HEK293T (cell line): ENCODE data around the gene XPO4.
"Not testable (repeated sequence)": the region's sequence is repeated elsewhere in the genome, so short reads cannot be mapped to it uniquely, and the experiment has no call there.

ENCODE experiments used
- CTCF ChIA-PET: fragments of 350-600 bp; formaldehyde crosslinking; extraction: SDS; loops from one replicate; lab custom pipeline; 2021; ENCODE audit warnings: antibody characterized with exemption, inconsistent platforms; lab: Yijun Ruan, JAX
- POLR2A ChIA-PET: fragments of 350-600 bp; formaldehyde crosslinking; extraction: SDS; loops from one replicate; lab custom pipeline; 2020; ENCODE audit warnings: antibody characterized with exemption, inconsistent platforms; lab: Yijun Ruan, JAX
- DNase-seq: peaks from one replicate; pipeline ENCODE4 v3.0.0; 2012; ENCODE audit warnings: mixed read lengths; ENCODE audit errors: extremely low spot score
- ARNT ChIP-seq: fragments of 450-650 bp; IDR thresholded peaks from 2 replicates; pipeline ENCODE4 v1.6.1; 2017; ENCODE audit warnings: mild to moderate bottlenecking
- BHLHE40 ChIP-seq: fragments of 450-650 bp; IDR thresholded peaks from 2 replicates; pipeline ENCODE4 v1.6.1; 2016; ENCODE audit warnings: mild to moderate bottlenecking, moderate library complexity, borderline replicate concordance
- CTBP1 ChIP-seq: fragments of 450-650 bp; IDR thresholded peaks from 2 replicates; pipeline ENCODE4 v1.6.1; 2016; ENCODE audit warnings: borderline replicate concordance
- ELF4 ChIP-seq: fragments of 450-650 bp; IDR thresholded peaks from 2 replicates; pipeline ENCODE4 v1.6.1; 2017; ENCODE audit warnings: antibody characterized with exemption
- FOXA1 ChIP-seq: fragments of 450-650 bp; IDR thresholded peaks from 2 replicates; pipeline ENCODE4 v1.6.1; 2016; ENCODE audit warnings: mild to moderate bottlenecking
- FOXK2 ChIP-seq: fragments of 450-650 bp; IDR thresholded peaks from 2 replicates; pipeline ENCODE4 v1.6.1; 2016; ENCODE audit warnings: mild to moderate bottlenecking
- FOXM1 ChIP-seq: fragments of 450-650 bp; IDR thresholded peaks from 2 replicates; pipeline ENCODE4 v1.6.1; 2017; ENCODE audit warnings: mild to moderate bottlenecking, borderline replicate concordance
- HDGF ChIP-seq: fragments of 450-650 bp; IDR thresholded peaks from 2 replicates; pipeline ENCODE4 v1.6.1; 2017; ENCODE audit warnings: antibody characterized with exemption, borderline replicate concordance
- L3MBTL2 ChIP-seq: fragments of 450-650 bp; conservative IDR thresholded peaks from 2 replicates; pipeline ENCODE4 v1.6.1; 2016; ENCODE audit warnings: mild to moderate bottlenecking
- LEF1 ChIP-seq: fragments of 450-650 bp; IDR thresholded peaks from 2 replicates; pipeline ENCODE4 v1.6.1; 2017; ENCODE audit warnings: mild to moderate bottlenecking, borderline replicate concordance
- NFRKB ChIP-seq: fragments of 450-650 bp; IDR thresholded peaks from 2 replicates; pipeline ENCODE4 v1.6.1; 2016; ENCODE audit warnings: mild to moderate bottlenecking, moderate library complexity
- SP1 ChIP-seq: fragments of 450-650 bp; IDR thresholded peaks from 2 replicates; pipeline ENCODE4 v1.6.1; 2017
- SUZ12 ChIP-seq: fragments of 450-650 bp; IDR thresholded peaks from 2 replicates; pipeline ENCODE4 v1.6.1; 2016; ENCODE audit warnings: mild to moderate bottlenecking
- TARDBP ChIP-seq: fragments of 450-650 bp; IDR thresholded peaks from 2 replicates; pipeline ENCODE4 v1.6.1; 2016
- ZNF384 ChIP-seq: fragments of 450-650 bp; IDR thresholded peaks from 2 replicates; pipeline ENCODE4 v1.6.1; 2016
- TF ChIP-seq, protein P1 (sequence below): fragments of 450-650 bp; IDR thresholded peaks from 2 replicates; pipeline ENCODE4 v1.6.1; 2016

The XPO4 gene

DNA sequence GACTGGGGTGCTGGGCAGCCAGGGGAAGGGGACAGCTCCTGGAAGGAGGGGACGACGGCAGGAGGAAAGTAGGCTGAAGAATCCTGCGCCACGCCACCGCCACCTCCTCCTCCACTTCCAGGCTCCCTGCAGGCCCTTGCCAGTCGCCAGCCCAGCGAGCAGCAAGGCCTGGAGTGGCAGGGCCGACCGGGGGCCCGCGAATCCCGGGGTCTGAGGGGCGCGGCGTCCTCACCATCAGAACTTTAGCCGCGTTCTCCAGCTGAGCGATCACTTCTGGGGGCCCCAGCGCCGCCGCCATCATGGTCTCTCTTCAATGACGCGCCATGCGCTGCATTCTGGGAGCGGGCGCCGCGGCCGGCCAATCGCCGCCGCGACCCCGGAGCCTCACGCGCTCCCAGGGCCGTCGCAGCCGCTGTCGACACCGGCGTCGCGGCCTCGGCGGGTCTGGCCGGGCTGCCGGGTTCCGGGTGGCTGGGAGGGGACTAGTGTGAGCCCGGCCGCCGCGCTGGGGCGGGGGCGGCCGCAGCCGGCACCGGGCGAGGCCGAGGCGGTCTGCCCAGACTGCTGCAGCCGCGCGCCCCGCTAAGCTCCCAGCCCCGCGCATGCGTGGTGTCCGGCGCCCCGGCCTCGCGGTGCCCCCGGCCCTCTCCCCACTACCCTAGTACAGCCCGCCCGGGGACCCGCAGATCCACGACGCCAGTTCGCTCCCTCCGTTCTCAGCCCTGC, at the start of gene XPO4:
TSS of gene XPO4 (minus strand) at position 309 of the 726 bp plus-strand sequence. CDS start at position 301, 8 bp downstream.
- TF ChIP-seq SUZ12 (no peak), ZNF384 (no peak), BHLHE40 (no peak), LEF1 (peak; percentile 39; the same call in 1 of the 2 replicates), FOXM1 (0 out of 2 replicates have a peak, but pooled peaks have one; percentile 15), ELF4 (0 out of 2 replicates have a peak, but pooled peaks have one; percentile 6), NFRKB (no peak), ARNT (0 out of 2 replicates have a peak, but pooled peaks have one; percentile 29)
- ChIA-PET POLR2A (interaction anchor here (1.0 to 2.4 kb wide), 9 partner anchors 18 to 407 kb away, joined by 3 to 8 read pairs (median 3); no protein-coding TSS in a partner anchor), CTCF (no interaction called here)
- DNase-seq = peak; percentile 71

DNA sequence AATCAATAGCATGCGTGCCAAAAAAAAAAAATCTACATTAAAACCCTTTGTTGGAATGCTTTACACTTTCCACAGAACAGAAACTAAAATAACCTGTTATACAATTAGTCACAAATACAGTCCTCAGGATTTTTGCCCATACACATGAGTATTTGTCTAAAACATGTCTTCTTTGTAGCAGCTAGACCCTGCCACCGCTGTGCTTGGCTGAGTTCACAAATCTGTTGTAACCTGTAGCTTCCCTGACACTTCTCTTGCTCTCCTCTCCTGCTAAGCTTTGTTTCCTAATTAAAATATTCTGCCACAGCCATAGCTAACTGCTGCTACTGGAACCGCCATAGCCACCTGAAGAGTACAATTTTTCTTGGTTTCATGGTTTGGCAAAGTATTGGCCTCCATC, 45.5 kb upstream of the XPO4 start:
- DNase-seq, POLR2A ChIA-PET, CTCF ChIA-PET: not testable (repeated sequence)

DNA sequence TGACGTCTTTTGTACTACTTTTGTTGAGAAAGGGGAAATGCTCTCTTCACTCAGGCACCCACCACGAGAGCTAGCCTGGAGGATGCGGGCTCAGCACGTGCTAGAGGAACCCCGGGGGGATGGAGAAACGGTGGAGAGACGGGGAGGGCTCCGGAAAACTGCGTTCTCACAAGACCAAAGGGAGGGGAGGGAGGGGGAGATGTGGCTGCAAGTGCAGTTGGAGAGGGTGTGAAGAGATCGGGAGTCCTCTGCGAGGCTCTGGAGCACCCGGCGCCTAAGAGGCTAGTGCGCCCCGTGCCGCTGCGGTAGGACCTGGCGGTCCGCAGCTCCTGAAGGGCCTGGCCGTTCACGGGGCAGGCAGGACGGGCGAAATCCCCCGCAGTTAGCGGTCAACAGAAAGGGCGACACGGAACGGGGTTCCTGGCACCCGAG, 43.4 kb upstream of the XPO4 start:
- ChIA-PET POLR2A (no interaction called here), CTCF (interaction anchor here (0.5 kb wide), 1 partner anchor 147 kb away, joined by 3 read pairs; no protein-coding TSS in a partner anchor)
- no peak for DNase-seq
- no peak for TF ChIP-seq CTBP1
- no peak for TF ChIP-seq FOXM1
- TF ChIP-seq NFRKB = no peak
- TF ChIP-seq, protein P1, sequence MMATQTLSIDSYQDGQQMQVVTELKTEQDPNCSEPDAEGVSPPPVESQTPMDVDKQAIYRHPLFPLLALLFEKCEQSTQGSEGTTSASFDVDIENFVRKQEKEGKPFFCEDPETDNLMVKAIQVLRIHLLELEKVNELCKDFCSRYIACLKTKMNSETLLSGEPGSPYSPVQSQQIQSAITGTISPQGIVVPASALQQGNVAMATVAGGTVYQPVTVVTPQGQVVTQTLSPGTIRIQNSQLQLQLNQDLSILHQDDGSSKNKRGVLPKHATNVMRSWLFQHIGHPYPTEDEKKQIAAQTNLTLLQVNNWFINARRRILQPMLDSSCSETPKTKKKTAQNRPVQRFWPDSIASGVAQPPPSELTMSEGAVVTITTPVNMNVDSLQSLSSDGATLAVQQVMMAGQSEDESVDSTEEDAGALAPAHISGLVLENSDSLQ = no peak
- TF ChIP-seq L3MBTL2 = no peak

DNA sequence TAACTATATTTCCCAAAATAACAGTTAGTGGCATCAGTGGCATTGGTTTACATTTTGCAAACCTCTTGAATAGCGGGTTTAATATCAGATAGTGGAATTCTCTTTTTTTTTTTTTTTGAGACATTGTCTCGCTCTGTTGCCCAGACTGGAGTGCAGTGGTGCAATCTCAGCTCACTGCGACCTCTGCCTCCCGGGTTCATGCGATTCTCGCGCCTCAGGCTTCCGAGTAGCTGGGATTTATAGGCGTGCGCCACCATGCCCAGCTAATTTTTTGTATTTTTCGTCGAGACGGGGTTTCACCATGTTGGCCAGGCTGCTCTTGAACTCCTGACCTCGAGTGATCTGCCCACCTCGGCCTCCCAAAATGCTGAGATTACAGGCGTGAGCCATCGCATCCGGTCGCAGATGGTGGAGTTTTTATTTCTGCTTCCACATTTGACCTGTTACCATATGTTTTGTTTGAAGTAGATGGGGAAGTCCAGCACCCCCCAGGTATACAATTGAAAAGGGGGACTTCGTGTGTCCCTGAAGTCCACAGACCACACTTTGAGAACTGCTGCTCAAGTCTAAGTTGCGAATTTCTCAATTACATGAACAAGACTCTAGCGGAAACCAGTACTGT, 40.5 kb upstream of the XPO4 start:
- no peak for DNase-seq
- TF ChIP-seq SUZ12 (no peak), FOXK2 (no peak), ELF4 (no peak), ZNF384 (no peak), FOXM1 (no peak), ARNT (no peak), HDGF (no peak), CTBP1 (no peak), SP1 (no peak), TARDBP (no peak), NFRKB (no peak), L3MBTL2 (no peak)
- ChIA-PET POLR2A (interaction anchor here (0.7 to 3.2 kb wide), 3 partner anchors 41 to 237 kb away, joined by 3 to 20 read pairs (median 3); partner anchors contain the start of genes MRPL57, SKA3 and XPO4), CTCF (interaction anchor here (0.6 to 1.2 kb wide), 4 partner anchors 16 to 176 kb away, joined by 3 read pairs; no protein-coding TSS in a partner anchor)

DNA sequence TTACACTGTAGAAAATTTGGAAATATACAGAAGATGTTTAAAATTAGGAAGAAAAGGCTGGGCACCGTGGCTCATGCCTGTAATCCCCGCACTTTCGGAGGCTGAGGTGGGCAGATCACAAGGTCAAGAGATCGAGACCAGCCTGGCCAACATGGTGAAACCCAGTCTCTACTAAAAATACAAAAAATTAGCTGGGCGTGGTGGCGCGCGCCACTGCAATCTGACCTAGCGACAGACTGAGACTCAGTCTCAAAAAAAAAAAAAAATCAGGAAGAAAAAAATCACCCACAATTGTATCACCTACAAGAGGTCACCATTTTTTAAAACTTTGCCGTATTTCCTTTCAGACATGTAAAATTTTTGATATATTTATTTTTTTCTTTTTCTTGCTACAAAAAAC, 38.0 kb upstream of the XPO4 start:
- CTCF ChIA-PET, DNase-seq: not testable (repeated sequence)
- POLR2A ChIA-PET = interaction anchor here (1.0 kb wide), 1 partner anchor 235 kb away, joined by 5 read pairs; the partner anchor contains the start of genes MRPL57 and SKA3

DNA sequence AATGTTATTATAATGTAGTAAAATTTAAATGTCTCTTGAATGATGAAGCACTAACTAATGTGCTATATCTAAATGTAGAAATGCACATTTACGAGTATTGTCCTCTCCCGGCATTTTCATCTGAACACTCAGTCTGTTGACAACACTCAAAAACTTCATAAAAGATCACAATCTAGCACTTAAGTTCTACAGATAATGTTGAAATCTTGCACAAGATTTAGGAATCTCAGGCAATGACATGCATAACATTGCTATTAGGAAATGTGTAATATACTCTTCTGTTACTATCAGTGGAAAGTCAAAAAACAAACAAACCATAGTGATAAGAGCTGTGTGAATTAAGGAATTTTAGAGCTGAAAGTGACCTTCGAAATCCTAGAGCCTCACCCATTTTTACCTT, 37.5 kb upstream of the XPO4 start:
- DNase-seq = no peak
- ChIA-PET CTCF (no interaction called here), POLR2A (interaction anchor here (1.0 kb wide), 1 partner anchor 236 kb away, joined by 5 read pairs; the partner anchor contains the start of genes MRPL57 and SKA3)
- TF ChIP-seq LEF1 (no peak), SUZ12 (no peak), FOXK2 (no peak), NFRKB (no peak), BHLHE40 (no peak), CTBP1 (no peak), ELF4 (no peak), FOXA1 (no peak), L3MBTL2 (no peak), ARNT (no peak), FOXM1 (no peak), ZNF384 (no peak), HDGF (no peak), SP1 (no peak), TARDBP (no peak)
- TF ChIP-seq, protein P1 = no peak

DNA sequence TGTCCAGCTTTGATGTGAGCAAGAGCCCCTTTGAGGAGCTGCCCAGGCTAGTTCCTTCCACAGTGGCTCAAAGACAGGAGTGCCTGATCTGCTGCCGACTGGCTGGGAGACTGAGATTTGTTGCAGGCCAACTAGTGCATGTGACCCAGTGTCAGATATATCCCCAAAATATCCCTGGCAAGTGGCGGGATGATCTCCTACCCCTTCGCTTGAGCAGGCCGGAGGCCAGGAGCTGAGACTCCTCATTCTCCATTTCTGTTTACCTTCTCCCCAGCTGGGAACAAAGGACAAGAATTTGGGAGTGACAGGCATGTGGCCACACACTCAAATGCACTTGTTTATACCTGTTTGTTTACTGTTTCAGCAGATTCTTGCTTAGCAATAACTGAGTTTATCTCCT, 37.1 kb upstream of the XPO4 start:
- CTCF ChIA-PET = no interaction called here
- DNase-seq = no peak
- TF ChIP-seq FOXA1 = no peak
- TF ChIP-seq HDGF = no peak
- TF ChIP-seq ARNT = no peak
- TF ChIP-seq FOXK2 = no peak
- TF ChIP-seq SUZ12 = no peak
- no peak for TF ChIP-seq CTBP1
- TF ChIP-seq FOXM1 = no peak
- TF ChIP-seq, protein P1 = no peak
- TF ChIP-seq L3MBTL2 = no peak
- POLR2A ChIA-PET = interaction anchor here (1.0 kb wide), 1 partner anchor 236 kb away, joined by 5 read pairs; the partner anchor contains the start of genes MRPL57 and SKA3
